ENCODE measurements around the gene MMP23B.
A peak's percentile ranks its signal among the peaks of the same experiment; 100 is the strongest.

DNA sequence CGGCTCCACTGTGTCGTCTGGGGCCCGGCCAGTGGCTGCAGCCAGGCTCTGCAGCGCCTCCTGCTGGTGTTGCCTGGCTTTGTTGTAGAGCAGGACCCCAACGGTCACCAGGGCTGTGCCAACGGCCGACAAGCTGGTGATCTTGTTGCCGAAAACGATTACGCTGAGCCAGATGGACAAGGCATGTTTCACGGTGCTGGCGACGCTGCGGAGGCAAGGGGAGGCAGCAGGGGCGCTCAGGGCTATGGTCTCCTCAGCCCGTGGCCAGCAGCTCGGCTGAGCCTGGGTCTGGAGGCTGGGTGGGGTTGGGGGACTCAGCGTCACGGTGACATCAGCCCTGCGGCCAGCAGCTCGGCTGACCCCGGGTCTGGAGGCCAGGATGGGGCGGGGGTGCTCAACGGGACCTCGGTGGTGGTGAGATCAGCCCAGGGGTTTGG is 33.9 kb downstream of the MMP23B start:
- no peak for TF ChIP-seq POU2F2 (IDR thresholded peaks at IDR 0.05; ENCODE audit: borderline replicate concordance, low read depth, low read length)
- TF ChIP-seq CTCF (IDR thresholded peaks at IDR 0.05 in 2 of 3, conservative IDR thresholded peaks at IDR 0.05 in 1 of 3; ENCODE audit: control insufficient read depth in 2 of 3, extremely low read depth in 1 of 3, insufficient read depth in 1 of 3, low read depth in 3 of 3, low read length in 3 of 3) = peak; percentile 21 to 53 (median 47)
- no peak for TF ChIP-seq MTA2 (IDR thresholded peaks at IDR 0.05; ENCODE audit: low read depth)
- TF ChIP-seq POLR2AphosphoS5 (IDR thresholded peaks at IDR 0.05; ENCODE audit: low read length) = no peak
- TF ChIP-seq RAD51 (IDR thresholded peaks at IDR 0.05) = no peak
- no peak for TF ChIP-seq MYC (IDR thresholded peaks at IDR 0.05; ENCODE audit: insufficient read depth, insufficient read length, insufficient replicate concordance, low read length, severe bottlenecking)
- no peak for TF ChIP-seq IKZF1 (conservative IDR thresholded peaks at IDR 0.05)
- TF ChIP-seq KDM1A (IDR thresholded peaks at IDR 0.05; ENCODE audit: borderline replicate concordance) = no peak
- no peak for TF ChIP-seq HDAC6 (IDR thresholded peaks at IDR 0.05; ENCODE audit: unreplicated experiment)
- TF ChIP-seq SREBF1 (IDR thresholded peaks at IDR 0.05; ENCODE audit: low read length) = no peak
- TF ChIP-seq SRF (IDR thresholded peaks at IDR 0.05; ENCODE audit: low read depth in 2 of 2, low read length in 2 of 2) = no peak
- no peak for TF ChIP-seq NRF1 (conservative IDR thresholded peaks at IDR 0.05; ENCODE audit: low read depth, low read length)
- no peak for TF ChIP-seq EGR1 (IDR thresholded peaks at IDR 0.05; ENCODE audit: borderline replicate concordance in 1 of 2, low read depth in 2 of 2, low read length in 2 of 2)

Data from GM12878 (cell line).